ENCODE results near the gene MARCHF3.

Gene MARCHF3

GRCh38 chr5:126830061-126830460 lies 200.3 kb downstream of the MARCHF3 start:
- Histone ChIP-seq H3K36me3 (ENCODE audit: control insufficient read depth in 1 of 2, insufficient read depth in 2 of 2, low read length in 2 of 2) (peaks cover 0 to 6% of the 10 kb centered on the region in 2 donors), H3K27ac (ENCODE audit: low read length) (no peak overlapping the region), H3K27me3 (ENCODE audit: low read depth, low read length) (no peaks in the 10 kb centered on the region), H3K9me3 (ENCODE audit: control insufficient read depth in 1 of 2, low read length in 2 of 2) (no peaks in the 10 kb centered on the region), H3K4me3 (ENCODE audit: low read depth in 1 of 2, low read length in 2 of 2) (no peak overlapping the region), H3K4me1 (ENCODE audit: control insufficient read depth in 1 of 2, insufficient read depth in 2 of 2, low read length in 2 of 2) (no peaks in the 10 kb centered on the region)

- no peaks in the 10 kb centered on the region for H3K4me1 ChIP-seq (ENCODE audit: control insufficient read depth in 1 of 2, insufficient read depth in 2 of 2, low read length in 2 of 2)
- no peaks in the 10 kb centered on the region for H3K9me3 ChIP-seq (ENCODE audit: control insufficient read depth in 1 of 2, low read length in 2 of 2)
- no peak overlapping the region for H3K27ac ChIP-seq (ENCODE audit: low read length)
- no peak overlapping the region for H3K4me3 ChIP-seq (ENCODE audit: low read depth in 1 of 2, low read length in 2 of 2)
- peaks cover 0 to 6% of the 10 kb centered on the region in 2 donors for H3K36me3 ChIP-seq (ENCODE audit: control insufficient read depth in 1 of 2, insufficient read depth in 2 of 2, low read length in 2 of 2)
- H3K27me3 ChIP-seq (ENCODE audit: low read depth, low read length): no peaks in the 10 kb centered on the region
Measured at GRCh38 chr5:126829098-126829497, 201.3 kb downstream of the MARCHF3 start.

DNA sequence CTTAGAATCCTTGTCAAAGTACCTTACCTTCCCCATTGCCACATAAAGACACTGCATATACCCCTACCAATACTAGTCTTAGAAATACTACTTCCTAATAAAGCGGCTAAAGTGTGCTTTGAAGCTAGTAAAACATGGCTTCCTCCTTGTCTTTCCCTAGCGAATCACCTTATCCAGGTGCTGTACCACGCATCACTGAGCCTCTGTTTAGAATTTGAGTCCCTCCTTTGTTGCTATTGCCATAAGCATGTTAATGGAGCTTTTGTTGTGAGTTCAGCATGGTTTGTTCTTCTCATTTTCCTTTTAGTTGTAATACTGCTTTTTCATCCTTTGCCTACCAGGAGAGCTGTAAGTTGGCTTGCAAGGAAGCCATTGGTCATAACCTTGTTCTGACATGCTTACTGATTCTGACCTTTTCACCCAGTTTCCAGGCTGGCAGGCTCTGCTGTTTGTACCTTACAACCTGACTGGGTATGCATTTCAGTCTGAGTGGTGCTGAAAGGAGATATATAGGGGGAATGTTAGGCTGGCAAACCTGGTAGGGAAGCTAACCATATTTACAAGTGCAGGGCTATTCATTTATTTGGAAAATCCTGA lies 203.6 kb downstream of the MARCHF3 start:
- Histone ChIP-seq H3K4me1 (ENCODE audit: control insufficient read depth in 1 of 2, insufficient read depth in 2 of 2, low read length in 2 of 2) (no peaks in the 10 kb centered on the region), H3K4me3 (ENCODE audit: low read depth in 1 of 2, low read length in 2 of 2) (no peak overlapping the region), H3K27ac (ENCODE audit: low read length) (no peak overlapping the region), H3K9me3 (ENCODE audit: control insufficient read depth in 1 of 2, low read length in 2 of 2) (no peaks in the 10 kb centered on the region), H3K36me3 (ENCODE audit: control insufficient read depth in 1 of 2, insufficient read depth in 2 of 2, low read length in 2 of 2) (peaks cover 0 to 6% of the 10 kb centered on the region in 2 donors), H3K27me3 (ENCODE audit: low read depth, low read length) (no peaks in the 10 kb centered on the region)

DNA sequence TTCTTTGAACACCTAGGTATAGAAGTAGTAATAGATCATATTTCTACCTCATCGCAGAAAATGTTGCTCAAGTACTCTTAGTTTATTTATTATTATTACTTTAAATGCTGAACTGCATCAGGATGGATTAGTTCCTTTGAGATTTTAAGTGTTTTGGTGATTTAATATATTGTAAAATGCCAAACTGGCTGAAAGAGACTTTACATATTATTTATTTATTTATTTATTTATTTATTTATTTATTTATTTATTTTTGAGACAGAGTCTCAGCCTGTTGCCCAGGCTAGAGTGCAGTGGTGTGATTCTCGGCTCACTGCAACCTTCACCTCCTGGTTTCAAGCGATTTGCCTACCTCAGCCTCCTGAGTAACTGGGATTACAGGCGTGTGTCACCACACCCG lies 211.1 kb downstream of the MARCHF3 start:
- H3K36me3 ChIP-seq (ENCODE audit: control insufficient read depth in 1 of 2, insufficient read depth in 2 of 2, low read length in 2 of 2): no peaks in the 10 kb centered on the region
- no peaks in the 10 kb centered on the region for H3K9me3 ChIP-seq (ENCODE audit: control insufficient read depth in 1 of 2, low read length in 2 of 2)
- no peaks in the 10 kb centered on the region for H3K4me1 ChIP-seq (ENCODE audit: control insufficient read depth in 1 of 2, insufficient read depth in 2 of 2, low read length in 2 of 2)
- H3K27ac ChIP-seq (ENCODE audit: low read length): no peak overlapping the region
- H3K4me3 ChIP-seq (ENCODE audit: low read depth in 1 of 2, low read length in 2 of 2): no peak overlapping the region
- no peaks in the 10 kb centered on the region for H3K27me3 ChIP-seq (ENCODE audit: low read depth, low read length)

DNA sequence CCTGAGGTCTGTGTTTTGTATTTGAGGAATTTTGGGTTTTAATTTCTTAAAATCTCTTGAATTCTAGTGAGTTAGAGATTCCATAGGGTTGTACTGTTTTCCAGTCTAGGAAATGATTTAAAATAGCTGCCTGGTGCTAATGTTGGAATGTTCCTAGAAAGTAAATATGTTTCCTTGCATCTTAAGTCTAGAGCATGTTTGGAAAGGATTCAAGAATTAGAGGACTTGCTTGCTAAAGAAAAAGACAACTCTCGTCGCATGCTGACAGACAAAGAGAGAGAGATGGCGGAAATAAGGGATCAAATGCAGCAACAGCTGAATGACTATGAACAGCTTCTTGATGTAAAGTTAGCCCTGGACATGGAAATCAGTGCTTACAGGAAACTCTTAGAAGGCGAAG lies 211.6 kb downstream of the MARCHF3 start:
- Histone ChIP-seq H3K36me3 (ENCODE audit: control insufficient read depth in 1 of 2, insufficient read depth in 2 of 2, low read length in 2 of 2) (no peaks in the 10 kb centered on the region), H3K9me3 (ENCODE audit: control insufficient read depth in 1 of 2, low read length in 2 of 2) (no peaks in the 10 kb centered on the region), H3K4me1 (ENCODE audit: control insufficient read depth in 1 of 2, insufficient read depth in 2 of 2, low read length in 2 of 2) (no peaks in the 10 kb centered on the region), H3K27ac (ENCODE audit: low read length) (no peak overlapping the region), H3K27me3 (ENCODE audit: low read depth, low read length) (no peaks in the 10 kb centered on the region), H3K4me3 (ENCODE audit: low read depth in 1 of 2, low read length in 2 of 2) (no peak overlapping the region)
